ENCODE results near the gene LHFPL3.

- TF ChIP-seq, protein P1, sequence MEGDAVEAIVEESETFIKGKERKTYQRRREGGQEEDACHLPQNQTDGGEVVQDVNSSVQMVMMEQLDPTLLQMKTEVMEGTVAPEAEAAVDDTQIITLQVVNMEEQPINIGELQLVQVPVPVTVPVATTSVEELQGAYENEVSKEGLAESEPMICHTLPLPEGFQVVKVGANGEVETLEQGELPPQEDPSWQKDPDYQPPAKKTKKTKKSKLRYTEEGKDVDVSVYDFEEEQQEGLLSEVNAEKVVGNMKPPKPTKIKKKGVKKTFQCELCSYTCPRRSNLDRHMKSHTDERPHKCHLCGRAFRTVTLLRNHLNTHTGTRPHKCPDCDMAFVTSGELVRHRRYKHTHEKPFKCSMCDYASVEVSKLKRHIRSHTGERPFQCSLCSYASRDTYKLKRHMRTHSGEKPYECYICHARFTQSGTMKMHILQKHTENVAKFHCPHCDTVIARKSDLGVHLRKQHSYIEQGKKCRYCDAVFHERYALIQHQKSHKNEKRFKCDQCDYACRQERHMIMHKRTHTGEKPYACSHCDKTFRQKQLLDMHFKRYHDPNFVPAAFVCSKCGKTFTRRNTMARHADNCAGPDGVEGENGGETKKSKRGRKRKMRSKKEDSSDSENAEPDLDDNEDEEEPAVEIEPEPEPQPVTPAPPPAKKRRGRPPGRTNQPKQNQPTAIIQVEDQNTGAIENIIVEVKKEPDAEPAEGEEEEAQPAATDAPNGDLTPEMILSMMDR (IDR thresholded peaks at IDR 0.05) = no peak
- TF ChIP-seq POLR2A (IDR thresholded peaks at IDR 0.05; ENCODE audit: low read length) = no peak
- no peak for TF ChIP-seq RFX5 (IDR thresholded peaks at IDR 0.05)
- no peak for TF ChIP-seq RCOR1 (IDR thresholded peaks at IDR 0.05; ENCODE audit: low read depth, low read length)
- no peak for TF ChIP-seq PBX3 (IDR thresholded peaks at IDR 0.05)
These were observed 224.7 kb downstream of the LHFPL3 start for GRCh38 chr7:104553074-104553473.
